ENCODE results near the gene NCOA1.

NCOA1 gene

DNA sequence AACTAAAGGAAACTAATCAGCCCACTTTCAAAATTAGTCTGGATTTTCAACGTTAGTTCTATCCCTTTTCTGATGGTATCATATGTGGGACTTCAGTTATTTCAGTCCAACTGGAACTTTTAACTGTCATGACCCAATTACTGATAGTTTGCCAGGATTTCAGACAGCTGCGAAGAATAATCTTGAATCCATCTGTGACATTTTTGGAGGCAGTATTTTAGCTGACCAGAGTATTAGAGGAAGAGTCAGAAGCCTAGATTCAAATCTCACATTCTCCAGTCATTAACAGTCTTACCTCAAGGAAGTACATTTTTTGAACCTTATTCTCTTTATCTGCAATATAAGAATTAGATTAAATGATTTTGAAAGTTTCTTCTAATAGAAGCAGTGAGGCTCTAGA is 220.8 kb downstream of the NCOA1 start:
- no peak for DNase-seq (ENCODE audit: low read depth)
- no peak for TF ChIP-seq CTCF (IDR thresholded peaks at IDR 0.05; ENCODE audit: low read length, missing control alignments)
- no peak overlapping the region for H3K4me3 ChIP-seq (replicated peaks; ENCODE audit: low read depth, low read length)

DNA sequence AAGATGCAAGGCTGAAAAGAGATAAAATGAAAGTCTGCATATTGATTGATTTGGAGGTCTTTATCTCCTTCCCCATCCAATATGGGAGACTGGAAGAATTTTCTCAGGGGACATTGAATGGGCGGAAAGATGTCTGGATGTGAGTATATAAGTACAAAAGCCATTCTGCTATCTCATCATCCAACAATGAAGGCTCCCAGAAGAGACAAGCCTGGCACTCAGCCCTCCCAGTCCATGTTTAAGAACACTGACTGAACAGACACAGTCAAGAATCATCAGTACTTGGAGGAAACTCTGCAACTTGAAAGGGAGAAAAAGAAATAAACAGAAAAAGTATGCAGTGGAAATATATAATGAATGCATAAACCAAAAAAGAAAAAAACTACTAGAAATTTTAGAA is 221.2 kb downstream of the NCOA1 start:
- no peak overlapping the region for H3K4me3 ChIP-seq (replicated peaks; ENCODE audit: low read depth, low read length)
- DNase-seq (ENCODE audit: low read depth) = no peak
- TF ChIP-seq CTCF (IDR thresholded peaks at IDR 0.05; ENCODE audit: low read length, missing control alignments) = no peak

GRCh38 chr2:24717263-24717951 is 226.4 kb downstream of the NCOA1 start:
- no peak for DNase-seq (ENCODE audit: low read depth)
- H3K4me3 ChIP-seq (replicated peaks; ENCODE audit: low read depth, low read length) = no peak overlapping the region
- TF ChIP-seq CTCF (IDR thresholded peaks at IDR 0.05; ENCODE audit: low read length, missing control alignments) = no peak

- H3K4me3 ChIP-seq (replicated peaks; ENCODE audit: low read depth, low read length) = no peak overlapping the region
- no peak for TF ChIP-seq CTCF (IDR thresholded peaks at IDR 0.05; ENCODE audit: low read length, missing control alignments)
- DNase-seq (ENCODE audit: low read depth) = no peak
These were observed 229.3 kb downstream of the NCOA1 start for GRCh38 chr2:24720310-24720709.

- DNase-seq (ENCODE audit: low read depth) = peak; percentile 93
- no peak for TF ChIP-seq CTCF (IDR thresholded peaks at IDR 0.05; ENCODE audit: low read length, missing control alignments)
- H3K4me3 ChIP-seq (replicated peaks; ENCODE audit: low read depth, low read length) = no peak overlapping the region
These were observed 230.4 kb downstream of the NCOA1 start for GRCh38 chr2:24721470-24721869.

- no peak overlapping the region for H3K4me3 ChIP-seq (replicated peaks; ENCODE audit: low read depth, low read length)
- TF ChIP-seq CTCF (IDR thresholded peaks at IDR 0.05; ENCODE audit: low read length, missing control alignments) = no peak
- no peak for DNase-seq (ENCODE audit: low read depth)
These were observed 231.2 kb downstream of the NCOA1 start for GRCh38 chr2:24722141-24722790.

DNA sequence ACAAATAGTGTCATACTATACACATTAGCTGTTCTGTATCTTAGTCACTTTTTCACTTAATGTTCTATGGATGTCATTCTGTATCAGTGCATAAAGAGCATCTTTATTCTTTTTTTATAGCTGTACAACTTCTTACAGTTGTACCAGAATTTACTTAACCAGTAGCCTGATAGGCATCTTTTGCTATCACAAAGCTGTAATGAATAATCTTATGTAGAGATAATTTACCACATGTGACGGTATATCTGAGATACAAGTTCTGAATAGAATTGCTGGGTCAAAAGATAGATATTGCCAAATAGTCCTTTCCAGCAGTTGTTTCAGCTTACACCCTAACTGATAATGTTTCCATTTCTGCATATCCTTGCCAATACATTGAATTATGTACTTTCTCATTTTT is 232.1 kb downstream of the NCOA1 start:
- H3K4me3 ChIP-seq (replicated peaks; ENCODE audit: low read depth, low read length) = no peak overlapping the region
- no peak for DNase-seq (ENCODE audit: low read depth)
- TF ChIP-seq CTCF (IDR thresholded peaks at IDR 0.05; ENCODE audit: low read length, missing control alignments) = no peak
